A673 (cell line): ENCODE measurements around the gene NDUFB4. TPM values are rescaled to one million over a fixed set of nuclear protein-coding genes. Genes with fewer than 3 reads are reported as not detected.

Experiments used
- BruUV-seq: library from RNA; stranded (reverse); fragments of 400-500 nt; replicated peaks from 2 replicates; lab custom pipeline; 2021; lab: Mats Ljungman, UMichigan
- CTCF ChIA-PET: fragments of 300-600 bp; sonication (Branson Sonifier 250); formaldehyde crosslinking; loops from one replicate; lab custom pipeline; 2022; ENCODE audit warnings: antibody characterized with exemption; lab: Charles Lee
- POLR2A ChIA-PET: fragments of 300-600 bp; sonication (Branson Sonifier 250); formaldehyde crosslinking; loops from one replicate; lab custom pipeline; 2022; ENCODE audit warnings: antibody characterized with exemption; ENCODE audit not compliant: low non-redundant PET; lab: Charles Lee
- DNase-seq: peaks from one replicate; pipeline ENCODE4 v3.0.0-alpha.2; 2015; ENCODE audit warnings: low spot score
- H3K27ac ChIP-seq: fragments of 200-600 bp; sonication (generic); 2 replicates; pipeline ENCODE4 v1.5.1; 2016; ENCODE audit warnings: mixed run types, low read depth, mild to moderate bottlenecking, mixed read lengths, antibody characterized with exemption, low read length; ENCODE audit not compliant: poor library complexity, severe bottlenecking
- H3K27me3 ChIP-seq: fragments of 200-600 bp; sonication (generic); replicated peaks from 2 replicates; pipeline ENCODE4 v1.6.1; 2017; ENCODE audit warnings: mixed run types, low read depth, mild to moderate bottlenecking, mixed read lengths, antibody characterized with exemption, low read length; ENCODE audit not compliant: insufficient read depth, poor library complexity
- H3K36me3 ChIP-seq: fragments of 200-600 bp; sonication (generic); 2 replicates; pipeline ENCODE4 v1.6.1; 2016; ENCODE audit warnings: mixed run types, mild to moderate bottlenecking, mixed read lengths, antibody characterized with exemption, low read length; ENCODE audit not compliant: insufficient read depth, poor library complexity, severe bottlenecking
- H3K4me1 ChIP-seq: fragments of 200-600 bp; sonication (generic); 2 replicates; pipeline ENCODE4 v1.6.1; 2017; ENCODE audit warnings: mixed run types, mild to moderate bottlenecking, mixed read lengths, antibody characterized with exemption, low read length; ENCODE audit not compliant: insufficient read depth, poor library complexity, severe bottlenecking
- H3K4me3 ChIP-seq: fragments of 200-600 bp; sonication (generic); 2 replicates; pipeline ENCODE4 v1.5.1; 2016; ENCODE audit warnings: low read depth, mixed run types, mild to moderate bottlenecking, mixed read lengths, low read length; ENCODE audit not compliant: poor library complexity, severe bottlenecking
- H3K9me3 ChIP-seq: fragments of 200-600 bp; sonication (generic); 2 replicates; pipeline ENCODE4 v1.6.1; 2016; ENCODE audit warnings: mixed run types, low read depth, mild to moderate bottlenecking, mixed read lengths, antibody characterized with exemption, low read length; ENCODE audit not compliant: poor library complexity, severe bottlenecking
- EZH2 ChIP-seq: fragments of 200-600 bp; sonication (generic); IDR thresholded peaks from 2 replicates; pipeline ENCODE4 v1.6.1; 2017; ENCODE audit warnings: borderline replicate concordance, low read depth, mild to moderate bottlenecking, mixed read lengths, antibody characterized with exemption, low read length; ENCODE audit not compliant: poor library complexity, severe bottlenecking
- intact Hi-C: fragments of 100-400 bp; cut with micrococcal nuclease; formaldehyde crosslinking; loops from one replicate; pipeline ENCODE4 v1.10.0; 2022; ENCODE audit not compliant: unreplicated experiment
- total RNA-seq: library from RNA; stranded (reverse); gene quantifications from 2 replicates; pipeline ENCODE4 v1.2.3, GENCODE V29; 2021
- TF ChIP-seq, protein P1 (sequence below): fragments of 300-800, 200-600 bp; sonication (generic); conservative IDR thresholded peaks from 2 replicates; pipeline ENCODE4 v1.5.1; 2017; ENCODE audit warnings: low read depth, mild to moderate bottlenecking, antibody characterized with exemption, low read length, moderate library complexity, mixed read lengths

NDUFB4 gene
- total RNA-seq, 1 experiment from 2014 or later, result 200 TPM

DNA sequence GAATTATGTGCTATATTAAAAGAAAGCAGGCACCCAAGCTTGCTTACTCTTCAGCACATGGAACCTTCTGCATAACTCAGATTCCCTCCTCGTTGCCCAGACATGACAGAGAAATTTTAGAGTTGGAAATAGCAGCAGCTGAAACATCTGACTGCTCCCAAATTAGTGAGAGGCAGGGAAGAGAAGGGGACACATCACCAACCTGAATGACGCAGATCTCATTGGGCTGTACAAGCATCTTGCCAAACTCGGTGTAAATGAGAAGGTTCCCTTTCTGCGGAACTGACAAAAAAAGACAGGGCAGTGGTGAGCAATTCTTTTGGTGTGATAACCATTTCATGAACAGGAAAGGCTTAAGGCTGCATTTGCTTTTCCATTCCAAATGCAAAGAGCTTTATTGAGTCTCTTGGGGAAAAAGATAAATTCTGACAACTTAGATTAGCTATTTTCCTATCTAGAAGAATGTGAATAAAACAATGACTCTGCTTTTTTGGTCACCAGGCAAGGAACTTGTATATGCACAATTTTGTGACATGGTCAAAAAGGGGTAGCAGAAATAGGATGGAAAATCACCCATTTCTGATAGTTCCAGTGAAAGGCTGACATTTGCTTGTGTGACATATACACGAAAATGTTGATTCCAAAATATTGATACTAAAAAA, 50.8 kb downstream of the NDUFB4 start:
- no peak for DNase-seq
- Histone ChIP-seq H3K27me3 (no peaks in the 10 kb centered on the region), H3K9me3 (no peaks in the 10 kb centered on the region), H3K4me1 (peaks cover 7% of the 10 kb centered on the region), H3K4me3 (no peak overlapping the region), H3K27ac (no peak overlapping the region), H3K36me3 (no peaks in the 10 kb centered on the region)
- POLR2A ChIA-PET, result no interaction called here
- no TSS peak for BruUV-seq
- intact Hi-C loops, result no loop called here
- TF ChIP-seq, protein P1, sequence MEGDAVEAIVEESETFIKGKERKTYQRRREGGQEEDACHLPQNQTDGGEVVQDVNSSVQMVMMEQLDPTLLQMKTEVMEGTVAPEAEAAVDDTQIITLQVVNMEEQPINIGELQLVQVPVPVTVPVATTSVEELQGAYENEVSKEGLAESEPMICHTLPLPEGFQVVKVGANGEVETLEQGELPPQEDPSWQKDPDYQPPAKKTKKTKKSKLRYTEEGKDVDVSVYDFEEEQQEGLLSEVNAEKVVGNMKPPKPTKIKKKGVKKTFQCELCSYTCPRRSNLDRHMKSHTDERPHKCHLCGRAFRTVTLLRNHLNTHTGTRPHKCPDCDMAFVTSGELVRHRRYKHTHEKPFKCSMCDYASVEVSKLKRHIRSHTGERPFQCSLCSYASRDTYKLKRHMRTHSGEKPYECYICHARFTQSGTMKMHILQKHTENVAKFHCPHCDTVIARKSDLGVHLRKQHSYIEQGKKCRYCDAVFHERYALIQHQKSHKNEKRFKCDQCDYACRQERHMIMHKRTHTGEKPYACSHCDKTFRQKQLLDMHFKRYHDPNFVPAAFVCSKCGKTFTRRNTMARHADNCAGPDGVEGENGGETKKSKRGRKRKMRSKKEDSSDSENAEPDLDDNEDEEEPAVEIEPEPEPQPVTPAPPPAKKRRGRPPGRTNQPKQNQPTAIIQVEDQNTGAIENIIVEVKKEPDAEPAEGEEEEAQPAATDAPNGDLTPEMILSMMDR, result no peak
- TF ChIP-seq EZH2, result no peak
- CTCF ChIA-PET, result no interaction called here

DNA sequence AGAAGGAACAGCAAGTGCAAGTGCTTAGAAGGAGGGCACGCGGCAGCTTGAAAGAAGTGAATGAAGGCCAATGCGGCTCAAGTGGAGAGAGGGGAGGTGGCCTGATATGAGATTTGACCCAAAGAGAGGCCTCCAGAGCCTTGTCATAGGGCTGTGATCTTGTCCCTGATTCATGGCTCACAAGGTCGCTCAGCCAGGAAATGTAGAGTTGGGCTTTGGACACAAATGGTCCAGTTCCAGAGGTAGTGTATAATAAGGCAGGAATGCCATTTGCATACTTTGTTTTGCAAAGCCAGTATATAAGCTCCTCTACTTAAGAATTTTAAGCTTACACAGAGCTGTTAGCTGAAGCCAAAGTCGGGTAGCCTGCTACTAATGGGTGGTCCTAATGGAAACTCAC, 52.2 kb downstream of the NDUFB4 start:
- ChIA-PET POLR2A (interaction anchor here (0.6 kb wide), 2 partner anchors 52 to 121 kb away, joined by 3 to 8 read pairs; no protein-coding TSS in a partner anchor), CTCF (no interaction called here)
- Histone ChIP-seq H3K27ac (no peak overlapping the region), H3K4me3 (no peak overlapping the region), H3K27me3 (no peaks in the 10 kb centered on the region), H3K36me3 (no peaks in the 10 kb centered on the region), H3K4me1 (peaks cover 7% of the 10 kb centered on the region), H3K9me3 (no peaks in the 10 kb centered on the region)
- intact Hi-C loops, result no loop called here
- BruUV-seq, result no TSS peak
- TF ChIP-seq, protein P1, result no peak
- no peak for TF ChIP-seq EZH2
- DNase-seq, result no peak

DNA sequence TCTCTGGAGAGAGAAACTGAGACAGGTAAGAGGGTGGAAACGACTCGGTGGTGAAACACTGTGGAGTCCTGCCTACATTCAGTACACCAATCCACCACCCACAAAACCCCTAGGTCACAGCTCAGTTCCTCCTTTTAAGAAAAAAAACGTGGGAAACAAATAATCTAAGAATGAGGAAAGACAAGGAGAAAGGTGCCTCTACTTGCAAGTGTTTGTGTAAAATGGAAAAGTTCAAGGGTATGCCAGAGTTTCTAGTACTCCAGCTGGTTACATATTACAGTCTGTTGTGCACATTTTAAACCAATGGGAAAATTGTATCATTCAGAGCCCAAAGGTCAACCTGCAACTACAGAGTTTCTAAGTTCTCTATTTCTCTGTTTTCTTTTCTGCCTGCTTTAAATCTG, 53.7 kb downstream of the NDUFB4 start:
- Histone ChIP-seq H3K4me1 (peaks cover 7% of the 10 kb centered on the region), H3K4me3 (no peak overlapping the region), H3K27ac (no peak overlapping the region), H3K9me3 (no peaks in the 10 kb centered on the region), H3K27me3 (no peaks in the 10 kb centered on the region), H3K36me3 (no peaks in the 10 kb centered on the region)
- ChIA-PET CTCF (no interaction called here), POLR2A (no interaction called here)
- intact Hi-C loops, result no loop called here
- no peak for DNase-seq
- no TSS peak for BruUV-seq
- TF ChIP-seq EZH2, result no peak
- TF ChIP-seq, protein P1, result no peak
